GM18868 (cell line): ENCODE results near the gene GAK.

Experiments used
- ATAC-seq: cut with Tn5 transposase; IDR thresholded peaks from one replicate; pipeline ENCODE4 v1.9.1; 2021; ENCODE audit warnings: mild to moderate bottlenecking, moderate library complexity; ENCODE audit not compliant: unreplicated experiment

The GAK gene

DNA sequence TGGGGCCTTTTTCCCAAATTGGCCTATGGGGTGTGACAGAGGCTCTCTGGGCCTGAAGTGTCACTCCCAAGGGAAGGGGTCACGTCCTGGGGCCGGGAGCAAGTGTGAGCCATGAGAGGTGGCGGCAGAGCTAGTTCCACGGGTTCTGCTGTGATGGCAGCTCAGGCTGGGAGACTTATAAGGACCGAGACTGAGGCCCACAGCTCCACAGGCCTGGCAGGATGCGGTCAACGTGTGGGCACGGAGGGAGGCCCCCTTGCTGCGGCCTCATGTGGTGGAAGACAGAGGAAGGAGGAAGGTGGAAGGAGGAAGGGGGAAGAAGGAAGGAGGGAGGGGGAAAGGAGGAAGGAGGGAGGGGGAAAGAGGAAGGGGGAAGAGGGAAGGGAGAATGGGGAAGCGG is 99.0 kb downstream of the GAK start:
- no peak for ATAC-seq

DNA sequence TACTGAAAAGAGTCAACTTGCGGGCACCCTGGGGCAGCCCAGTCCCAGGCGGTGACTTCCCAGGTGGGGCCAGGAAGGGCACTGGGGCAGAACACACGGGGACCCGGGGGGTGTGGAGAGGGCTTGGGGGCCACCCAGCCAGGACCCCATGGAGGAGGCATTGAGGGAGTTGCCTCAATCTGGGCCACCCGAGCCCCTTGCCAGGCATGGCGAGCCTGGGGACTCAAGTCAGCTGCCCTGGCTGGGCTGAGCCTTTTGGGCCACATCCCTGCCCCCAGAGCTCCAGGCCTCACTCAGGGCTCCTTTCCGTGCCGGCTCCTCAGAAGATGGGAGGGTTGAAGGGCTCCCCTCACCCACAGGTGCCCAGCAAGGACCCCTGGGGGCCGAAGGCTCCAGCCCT is 99.6 kb downstream of the GAK start:
- no peak for ATAC-seq

DNA sequence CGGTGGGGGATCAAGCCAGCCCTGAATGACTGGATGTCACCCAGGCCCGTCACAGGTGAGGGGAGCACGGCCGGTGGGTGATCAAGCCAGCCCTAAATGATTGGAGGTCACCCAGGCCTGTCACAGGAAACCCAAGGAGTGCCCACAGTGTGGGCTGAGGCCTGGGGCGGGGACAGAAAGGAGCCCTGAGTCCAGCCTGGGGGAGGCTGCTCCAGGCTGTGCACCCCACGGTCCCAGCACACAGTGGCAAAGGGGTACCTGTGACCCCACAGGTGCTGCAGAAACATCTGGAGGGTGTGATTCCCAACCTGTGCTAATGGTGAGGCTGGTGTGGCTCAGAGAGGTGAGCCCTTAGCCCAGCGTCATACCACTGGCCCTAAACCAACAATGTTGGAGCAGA is 100.0 kb downstream of the GAK start:
- ATAC-seq, result no peak

DNA sequence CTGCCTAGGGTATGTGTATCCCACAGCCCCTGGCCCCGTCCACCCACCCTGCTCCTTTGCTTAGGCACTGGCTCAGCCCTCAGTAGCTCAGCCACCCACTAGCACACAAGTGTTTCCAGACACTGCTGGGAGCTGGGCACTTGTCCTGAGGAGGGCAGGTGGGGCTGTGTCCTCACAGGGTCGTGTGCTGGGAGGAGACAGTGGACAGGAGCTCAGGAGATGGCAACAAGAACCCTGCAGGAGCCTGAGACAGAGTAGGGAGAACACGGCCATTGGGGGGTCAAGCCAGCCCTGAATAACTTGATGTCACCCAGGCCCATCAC is 100.7 kb downstream of the GAK start:
- ATAC-seq, result no peak

DNA sequence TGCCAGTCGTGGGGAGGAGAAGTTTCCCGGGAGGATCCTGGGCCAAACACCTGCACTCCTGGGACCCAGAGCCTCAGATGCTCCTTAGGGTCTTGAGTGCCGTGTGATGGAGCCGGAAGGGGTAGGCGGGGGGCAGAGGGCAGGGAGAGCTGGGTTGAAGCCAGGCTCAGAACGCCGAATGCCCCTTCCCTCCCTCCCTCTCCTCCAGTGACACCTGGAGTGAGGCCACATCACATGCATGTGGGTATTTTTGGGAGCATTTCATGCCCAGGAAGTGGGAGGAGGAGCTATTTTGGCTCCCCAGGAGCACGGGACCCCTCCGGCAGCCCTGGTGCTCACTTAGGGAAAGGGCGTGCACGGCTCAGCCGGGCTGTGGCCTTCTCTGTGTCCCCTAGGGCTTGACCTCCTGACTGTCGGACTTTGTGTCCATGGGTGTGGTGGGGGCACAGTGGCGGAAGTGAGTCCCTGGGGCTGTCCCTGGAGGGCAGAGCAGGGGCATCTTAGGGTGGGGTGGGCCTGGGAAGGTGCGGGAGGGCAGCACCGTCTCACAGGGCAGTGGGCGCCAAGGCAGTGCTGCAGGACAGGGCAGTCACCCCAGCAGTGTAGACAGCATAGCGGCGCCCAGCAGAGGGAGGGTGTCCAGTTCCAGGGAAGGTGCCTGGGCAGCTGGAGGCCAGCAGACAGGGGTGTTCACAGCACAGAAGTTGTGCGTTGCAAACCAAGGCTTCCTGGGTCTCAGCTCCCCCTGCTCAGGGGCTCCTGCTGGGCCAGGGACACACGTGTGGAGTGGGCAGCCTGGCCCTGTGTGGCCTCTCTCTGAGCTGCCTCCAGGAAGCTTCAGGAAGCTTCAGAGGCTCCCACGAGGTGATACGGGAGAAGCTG is 101.3 kb downstream of the GAK start:
- no peak for ATAC-seq

DNA sequence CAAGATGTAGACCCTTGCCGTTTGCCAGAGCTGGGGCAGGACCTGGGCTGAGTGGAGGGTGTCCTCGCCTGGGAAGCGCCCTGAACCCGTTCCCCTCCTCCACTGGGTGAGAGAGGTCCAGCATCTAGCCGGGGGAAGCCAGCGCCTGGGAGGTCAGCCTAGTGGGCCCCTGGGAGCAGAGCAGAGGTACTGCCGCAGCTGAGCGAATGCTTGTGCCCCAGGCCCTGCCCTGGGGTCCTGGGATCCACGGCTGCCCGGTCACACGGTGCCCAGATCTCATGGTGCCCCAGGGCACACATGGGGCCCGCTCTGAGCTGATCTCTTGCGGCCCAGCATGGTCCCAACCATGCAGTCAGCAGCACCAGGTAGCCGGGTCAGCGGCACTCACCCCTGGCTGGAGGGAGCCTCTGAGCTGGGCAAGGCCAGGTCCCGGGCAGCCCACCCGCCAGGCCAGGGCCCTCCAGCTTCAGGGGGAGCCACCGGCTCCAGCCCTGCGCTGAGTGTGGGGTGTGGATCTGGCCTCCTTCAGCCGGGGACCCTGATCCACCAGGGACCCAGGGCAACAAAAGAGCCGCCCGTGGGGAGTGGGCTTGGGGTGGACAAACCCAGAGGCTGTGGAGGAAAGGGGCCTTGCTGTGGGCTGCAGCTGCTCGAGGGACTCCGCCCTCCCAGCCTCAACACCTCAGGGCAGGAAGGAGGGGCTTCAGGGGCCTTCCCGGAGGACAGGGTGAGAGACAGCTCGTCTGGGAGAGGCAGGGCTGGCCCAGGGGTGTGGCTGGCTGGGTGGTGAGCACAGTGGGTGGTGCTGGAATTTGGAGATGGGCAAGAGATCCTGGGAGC is 102.1 kb downstream of the GAK start:
- ATAC-seq, result no peak

DNA sequence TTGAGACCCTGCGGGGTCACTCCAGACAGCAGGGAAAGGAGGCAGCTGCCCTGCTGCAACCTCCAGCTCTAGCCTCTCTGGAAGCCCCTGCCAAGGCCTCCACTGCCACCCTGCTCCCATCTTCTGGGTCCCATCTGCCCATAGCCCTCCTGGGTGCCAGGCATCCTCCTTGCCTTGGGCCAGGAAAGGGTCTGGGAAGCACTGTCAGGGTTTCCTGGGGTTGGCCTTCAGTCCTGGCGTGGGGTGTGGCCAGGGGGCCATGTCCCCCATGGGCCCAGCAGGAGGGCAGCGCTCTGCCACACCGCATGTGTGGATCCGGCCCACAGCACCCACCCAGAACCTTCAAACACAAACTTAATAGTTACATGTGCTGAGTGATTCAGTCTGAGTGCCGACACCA is 102.8 kb downstream of the GAK start:
- no peak for ATAC-seq

DNA sequence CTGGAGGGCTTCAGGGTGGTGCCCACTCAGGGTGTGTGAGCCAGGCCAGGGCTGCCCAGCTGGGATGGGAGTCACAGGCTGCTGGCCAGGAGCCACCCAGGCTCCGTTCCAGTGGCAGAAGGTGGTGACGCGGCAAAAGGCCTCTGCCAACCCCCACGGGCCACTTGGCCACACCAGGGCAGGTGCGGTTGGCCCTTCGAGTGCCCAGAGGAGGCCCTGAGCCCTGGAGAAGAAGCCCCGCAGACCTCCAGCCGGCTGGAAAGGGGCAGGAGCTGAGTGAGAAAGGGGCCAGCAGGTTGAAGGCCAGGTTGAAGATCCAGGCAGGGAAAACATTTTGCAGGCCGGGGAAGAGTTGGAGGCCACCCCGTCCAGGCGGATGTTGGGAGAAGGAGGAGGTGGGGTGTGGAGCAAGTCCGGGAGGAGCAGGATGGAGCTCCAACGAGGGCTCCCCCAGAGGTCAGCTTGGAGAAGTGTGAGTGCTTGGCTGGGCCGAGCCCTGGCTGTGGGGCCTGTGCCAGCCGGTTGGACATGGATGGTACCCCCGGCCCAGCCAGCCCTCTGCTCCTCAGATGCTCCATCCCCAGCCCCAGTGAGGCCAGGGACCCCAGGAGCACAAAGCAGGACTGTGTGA is 103.4 kb downstream of the GAK start:
- ATAC-seq, result no peak

DNA sequence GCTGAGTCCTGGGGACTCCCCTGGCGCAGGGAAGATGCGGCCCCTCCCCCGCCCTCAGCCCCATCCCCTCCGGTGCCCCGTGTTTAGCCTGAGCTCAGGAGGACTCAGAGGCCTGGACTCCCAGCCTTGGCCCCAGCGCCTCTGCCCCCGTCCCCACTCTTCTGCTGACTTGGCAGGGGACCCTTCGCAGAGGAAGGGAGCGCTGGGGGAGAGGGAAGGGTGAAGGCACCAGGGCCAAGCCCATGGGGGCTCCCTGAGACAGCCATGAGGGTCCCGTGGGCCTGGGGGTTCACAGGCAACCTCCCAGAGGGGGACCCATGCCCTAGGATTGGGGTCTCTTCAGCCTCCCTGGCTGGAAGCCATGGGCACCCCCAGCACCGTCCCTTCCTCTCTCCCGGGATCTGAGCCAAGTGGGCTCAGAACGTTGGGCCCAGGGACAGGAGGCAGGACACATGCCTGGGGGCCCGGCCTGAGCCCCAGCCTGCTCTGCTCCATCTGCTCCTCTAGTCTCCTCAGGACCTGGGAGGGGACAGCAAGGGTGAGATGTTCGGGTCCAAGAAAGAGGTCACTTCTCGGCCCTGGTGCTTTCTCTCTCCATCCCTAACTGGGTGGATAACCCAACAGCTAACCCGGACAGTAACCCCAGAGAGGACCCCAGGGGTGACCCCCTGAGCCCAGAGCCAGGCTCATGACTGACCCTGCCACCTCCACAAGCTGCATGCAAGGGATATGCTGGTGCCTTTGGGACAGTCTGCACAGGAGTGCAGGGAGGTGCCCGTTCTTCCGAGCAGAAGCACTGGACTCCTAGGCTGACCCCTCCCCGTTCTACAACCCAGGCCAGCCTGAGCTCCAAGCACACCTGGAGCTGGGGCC is 104.7 kb downstream of the GAK start:
- no peak for ATAC-seq

DNA sequence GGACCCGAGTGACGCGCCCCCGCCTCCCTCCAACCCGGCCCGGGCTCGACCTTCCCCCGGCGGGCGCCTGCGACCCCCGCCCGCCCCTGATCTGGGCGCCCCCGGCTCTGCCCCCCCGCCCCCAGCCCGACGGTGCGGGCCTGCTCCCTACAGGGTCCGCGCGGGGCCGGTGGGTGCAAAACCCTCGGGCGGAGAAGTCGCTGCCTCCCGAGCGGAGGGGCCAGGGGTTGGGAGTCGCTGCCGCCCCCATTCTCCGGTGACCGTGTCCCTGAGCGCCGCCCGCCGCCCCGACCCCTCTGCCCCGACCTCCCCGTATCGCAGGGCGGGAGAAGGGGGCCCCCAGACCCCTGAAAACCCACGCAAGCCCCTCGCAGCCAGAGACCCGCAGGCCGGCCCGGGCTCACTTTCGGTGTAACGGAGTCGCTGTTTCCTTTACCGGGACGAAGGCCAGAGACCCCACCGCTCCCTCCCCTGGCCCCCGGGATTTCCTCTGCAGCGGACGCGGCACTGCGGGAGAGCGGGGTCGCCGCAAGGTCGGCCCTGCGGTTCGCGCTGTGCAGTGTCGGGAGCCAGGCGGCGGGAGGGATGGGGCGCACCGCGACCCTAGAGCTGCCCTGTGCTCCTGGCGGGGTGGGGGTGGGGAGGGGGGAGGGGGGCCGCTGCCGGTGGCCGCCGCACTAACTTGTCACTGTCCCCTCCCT is 105.5 kb downstream of the GAK start:
- no peak for ATAC-seq

DNA sequence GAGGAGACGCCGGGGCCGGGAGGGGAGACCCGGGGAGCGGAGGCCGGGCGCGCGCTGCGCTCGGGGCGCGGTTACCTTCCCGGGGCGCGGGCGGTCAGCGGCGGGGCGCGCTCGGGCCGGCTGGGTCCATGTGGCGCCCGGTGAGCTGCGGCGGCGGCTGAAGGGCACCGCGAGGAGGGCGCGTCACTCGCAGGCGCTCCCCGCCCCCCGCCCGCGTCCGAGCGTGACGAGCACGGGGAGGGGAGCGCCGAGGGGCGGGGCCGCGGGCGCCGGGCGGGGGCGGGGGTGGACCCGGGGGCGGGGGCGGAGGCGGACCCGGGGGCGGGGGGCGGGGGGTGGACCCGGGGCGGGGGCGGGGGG is 106.2 kb downstream of the GAK start, which contains the start of gene CPLX1:
Gene CPLX1, minus strand, starts transcription at position 159 of the 360 bp plus-strand sequence. CDS start 1,607 bp downstream, outside the sequence.
- no peak for ATAC-seq

DNA sequence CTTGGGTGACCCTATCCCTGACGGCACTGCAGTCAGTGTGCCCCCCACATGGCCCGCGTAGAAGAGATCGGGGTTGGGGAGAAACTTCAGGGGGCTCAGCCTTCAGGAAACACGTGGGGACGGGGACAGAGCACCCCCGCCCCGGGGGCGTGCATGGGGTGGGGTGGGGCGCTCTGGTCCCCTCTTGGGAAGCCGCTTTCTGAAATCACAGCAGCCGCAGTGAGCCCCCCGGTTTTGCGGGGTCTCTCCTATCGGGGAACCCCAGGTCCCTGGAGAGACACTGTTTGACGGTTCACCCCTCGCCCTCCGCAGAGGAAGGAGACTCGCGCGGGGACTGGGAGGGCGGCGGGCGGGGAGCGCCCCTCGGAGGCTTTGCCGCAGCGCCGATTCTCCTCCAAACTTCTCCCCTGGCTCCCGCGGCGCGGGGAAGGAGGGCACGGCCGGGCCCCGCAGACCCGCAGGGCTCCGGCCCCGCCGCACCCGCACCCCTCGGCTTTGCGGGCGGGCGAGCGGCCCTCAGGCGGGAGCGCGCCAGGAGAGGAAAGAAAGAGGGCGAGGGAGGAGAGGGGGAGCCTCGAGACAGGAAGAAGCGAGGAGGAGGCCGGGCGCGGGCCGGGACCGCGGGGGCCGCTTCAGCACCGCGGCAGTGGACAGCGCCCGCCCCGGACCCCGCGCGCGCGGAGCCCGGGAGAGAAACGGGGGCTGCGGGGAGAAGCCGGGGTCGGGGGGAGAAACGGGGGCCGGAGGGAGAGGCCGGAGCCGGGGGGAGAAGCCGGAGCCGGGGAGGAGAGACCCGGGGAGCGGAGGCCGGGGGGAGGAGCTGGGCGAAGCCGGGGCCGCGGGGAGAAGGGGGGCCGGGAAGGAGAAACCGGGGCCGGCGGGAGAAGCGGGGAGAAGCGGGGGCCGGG is 106.8 kb downstream of the GAK start:
- ATAC-seq, result no peak

DNA sequence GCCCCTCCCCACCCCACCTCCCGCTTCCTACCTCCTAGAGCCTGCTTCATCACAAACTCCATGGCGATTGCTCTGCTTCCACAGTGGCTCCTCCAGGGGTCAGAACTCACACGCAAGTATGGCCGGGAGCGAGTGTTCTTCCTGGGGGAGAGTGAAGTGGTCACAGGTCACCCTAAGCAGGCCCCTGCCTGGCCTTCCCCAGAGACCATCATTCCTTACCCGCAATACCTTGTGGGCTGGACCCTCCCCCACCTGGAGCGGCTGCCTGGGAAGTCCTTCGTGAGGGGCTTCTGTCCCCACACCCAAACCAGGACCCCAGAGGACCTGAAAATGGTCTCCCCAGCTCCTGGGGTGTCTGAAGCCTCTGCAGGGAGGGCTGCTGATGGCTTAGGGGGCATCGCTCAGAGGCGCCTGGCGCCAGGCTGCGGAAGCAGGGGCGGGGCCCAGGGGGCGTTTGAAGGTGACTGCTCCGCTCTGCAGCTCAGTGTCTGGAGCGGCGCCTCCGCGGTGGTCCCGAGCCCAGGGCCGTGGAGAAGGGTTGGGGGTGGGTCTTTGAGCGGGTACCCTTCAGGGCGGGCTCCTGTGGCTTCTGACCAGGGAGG is 107.6 kb downstream of the GAK start:
- ATAC-seq, result no peak

DNA sequence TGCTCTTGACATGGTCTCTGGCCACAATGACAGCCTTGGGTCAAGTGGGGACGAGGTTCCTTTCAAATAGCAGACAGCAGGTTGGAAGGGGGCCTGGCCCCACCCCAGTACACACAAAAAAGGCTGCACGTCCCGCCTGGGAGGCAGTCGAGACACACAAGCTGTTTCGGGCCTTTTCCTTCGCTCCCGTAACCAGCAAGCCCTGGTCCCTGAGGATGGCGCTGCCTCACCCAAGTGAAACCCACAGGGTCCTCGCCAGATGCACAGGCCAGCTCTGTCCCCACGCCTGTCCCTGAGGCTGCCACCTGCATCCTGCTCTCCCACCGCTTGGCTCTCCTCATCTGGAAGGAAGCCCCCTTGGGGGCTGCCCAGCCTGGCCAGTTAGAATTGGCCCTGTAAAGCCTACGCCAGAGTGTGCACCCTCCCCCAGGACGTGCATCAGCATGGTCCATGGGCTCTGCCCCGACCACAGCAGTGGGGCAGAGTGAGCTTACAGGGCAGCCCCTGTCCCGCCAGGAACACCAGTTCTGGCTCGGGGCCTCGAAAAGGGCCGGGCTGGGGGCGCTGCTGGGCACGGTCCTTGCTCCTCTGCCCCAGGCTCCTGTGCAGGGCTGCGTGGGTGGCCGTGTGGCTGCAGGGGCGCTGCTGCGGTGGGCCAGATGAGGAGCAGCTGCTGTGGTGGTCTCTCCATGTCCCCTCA is 108.2 kb downstream of the GAK start:
- no peak for ATAC-seq

DNA sequence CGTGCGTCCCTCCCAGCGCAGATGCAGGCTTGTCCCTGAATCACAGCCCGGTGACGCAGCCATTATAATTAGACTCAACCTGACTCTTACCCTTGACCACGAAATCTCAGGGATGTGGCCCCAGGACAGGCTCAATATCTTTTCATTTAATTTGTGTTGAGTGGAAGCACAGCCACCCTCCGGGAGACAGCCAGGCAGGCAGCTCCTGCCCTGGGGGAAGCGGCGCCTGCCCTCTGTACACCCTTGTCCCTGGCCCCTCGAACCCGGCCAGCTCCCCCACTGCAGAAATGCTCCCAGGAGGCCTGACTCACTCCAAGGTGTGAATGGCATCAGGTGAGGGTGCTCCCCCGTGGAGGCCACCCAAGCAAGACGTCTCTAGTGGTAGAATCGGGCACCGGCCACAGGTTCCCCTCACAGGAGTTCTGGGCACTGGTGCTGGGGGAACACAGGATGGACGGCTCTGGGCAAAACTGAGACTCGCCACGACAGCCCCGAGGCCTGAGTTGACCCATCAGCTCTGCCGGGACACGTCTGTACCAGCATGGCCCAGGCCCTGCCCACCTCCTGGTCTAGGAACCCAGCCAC is 108.8 kb downstream of the GAK start:
- no peak for ATAC-seq

DNA sequence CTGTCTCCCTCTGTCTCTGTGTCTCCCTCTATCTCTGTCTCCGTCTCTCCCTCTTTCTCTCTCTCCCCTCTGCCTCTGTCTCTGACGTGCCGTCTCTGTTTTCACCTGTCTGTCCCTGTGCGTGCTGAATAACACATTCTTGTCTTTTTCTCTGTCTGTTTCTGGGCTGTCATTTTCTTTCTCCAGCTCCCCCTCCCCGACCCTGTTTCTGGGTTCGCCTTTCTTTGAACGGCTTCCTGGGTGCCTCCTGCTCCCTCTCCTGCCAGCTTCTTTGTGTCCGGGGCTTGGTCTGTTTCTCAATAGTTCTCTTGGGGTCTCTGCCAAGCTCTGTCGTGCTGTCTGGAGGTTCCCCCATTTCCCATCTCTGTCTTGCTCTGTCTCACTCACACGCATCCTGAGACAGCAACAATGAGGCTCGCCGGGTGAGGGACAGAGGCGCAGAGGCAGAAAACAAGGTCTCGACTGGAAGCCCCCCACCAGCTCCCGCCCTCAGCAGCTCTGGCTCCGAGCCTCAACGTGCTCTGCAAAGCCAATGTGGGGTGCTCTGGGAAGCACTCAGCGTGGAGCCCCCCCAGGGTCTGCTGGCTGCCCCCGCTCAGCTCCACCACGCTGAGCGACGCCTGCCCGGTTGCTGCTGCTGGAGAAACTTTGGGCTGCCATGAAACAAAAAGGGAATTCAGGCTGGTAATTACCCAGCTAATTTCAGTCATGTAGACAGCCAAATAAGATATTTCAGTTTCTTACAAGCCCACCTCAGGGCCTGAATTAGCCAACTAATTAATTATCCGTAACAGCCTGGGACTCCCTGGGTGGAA is 109.5 kb downstream of the GAK start:
- no peak for ATAC-seq

DNA sequence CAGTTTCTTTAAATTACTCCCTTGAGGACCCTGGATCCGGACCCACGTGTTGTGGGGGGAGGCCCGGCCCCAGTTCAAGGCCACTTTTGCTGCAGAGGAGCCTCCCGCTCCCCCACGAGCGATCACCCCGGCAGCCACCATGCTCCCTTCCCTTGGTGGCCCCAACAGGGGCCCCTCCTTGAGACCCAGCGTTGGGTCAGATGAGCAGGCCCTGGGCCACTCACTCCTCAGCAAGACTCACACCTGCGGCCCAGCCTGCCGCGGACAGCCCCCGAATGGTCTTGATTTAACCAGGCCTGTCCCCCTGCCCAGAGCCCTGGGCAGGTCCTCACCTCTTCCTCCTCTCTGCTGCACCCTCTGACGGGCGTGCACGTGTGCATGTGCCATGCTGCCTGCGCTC is 110.5 kb downstream of the GAK start:
- no peak for ATAC-seq
